Bone marrow (tissue), 2 donors: ENCODE results near the gene GCNT1.
"Not testable (repeated sequence)": the region's sequence is repeated elsewhere in the genome, so short reads cannot be mapped to it uniquely, and the experiment has no call there.

ENCODE experiments used
- DNase-seq, 2 donors: peaks; one replicate each; lab custom pipeline; 2025; lab: John Stamatoyannopoulos, UW

GCNT1 gene

GRCh38 chr9:76490249-76490990 is 31.4 kb downstream of the GCNT1 start:
- peak in 1 of 2 donors; percentile 56 for DNase-seq

- peak in 1 of 2 donors; percentile 56 for DNase-seq
Measured at GRCh38 chr9:76491056-76491455, 32.1 kb downstream of the GCNT1 start.

GRCh38 chr9:76493496-76493895 is 34.5 kb downstream of the GCNT1 start:
- not testable (repeated sequence) for DNase-seq

GRCh38 chr9:76500061-76500460 is 41.1 kb downstream of the GCNT1 start:
- no peak for DNase-seq

- no peak for DNase-seq
Measured at GRCh38 chr9:76502746-76503145, 43.8 kb downstream of the GCNT1 start.

GRCh38 chr9:76510041-76510440 is 51.1 kb downstream of the GCNT1 start:
- DNase-seq, result no peak

GRCh38 chr9:76510446-76510845 is 51.5 kb downstream of the GCNT1 start:
- DNase-seq, result no peak

- no peak for DNase-seq
Measured at GRCh38 chr9:76512826-76513225, 53.8 kb downstream of the GCNT1 start.

GRCh38 chr9:76516350-76516749 is 57.4 kb downstream of the GCNT1 start:
- DNase-seq, result peak in 1 of 2 donors; percentile 68

- DNase-seq, result no peak
Measured at GRCh38 chr9:76516871-76517270, 57.9 kb downstream of the GCNT1 start.

- DNase-seq, result no peak
Measured at GRCh38 chr9:76519075-76519835, 60.3 kb downstream of the GCNT1 start.

- DNase-seq, result no peak
Measured at GRCh38 chr9:76521244-76521681, 62.3 kb downstream of the GCNT1 start.

GRCh38 chr9:76521906-76522305 is 62.9 kb downstream of the GCNT1 start:
- no peak for DNase-seq

GRCh38 chr9:76523617-76524200 is 64.7 kb downstream of the GCNT1 start:
- DNase-seq, result not testable (repeated sequence)

- peak in 1 of 2 donors; percentile 15 for DNase-seq
Measured at GRCh38 chr9:76525196-76525595, 66.2 kb downstream of the GCNT1 start.

GRCh38 chr9:76526026-76526425 is 67.0 kb downstream of the GCNT1 start:
- no peak for DNase-seq

GRCh38 chr9:76528056-76528455 is 69.1 kb downstream of the GCNT1 start:
- no peak for DNase-seq

- DNase-seq, result no peak
Measured at GRCh38 chr9:76528642-76529190, 69.7 kb downstream of the GCNT1 start.

- DNase-seq, result no peak
Measured at GRCh38 chr9:76529653-76530052, 70.7 kb downstream of the GCNT1 start.

GRCh38 chr9:76530458-76531110 is 71.6 kb downstream of the GCNT1 start:
- peak in 1 of 2 donors; percentile 38 for DNase-seq

- no peak for DNase-seq
Measured at GRCh38 chr9:76531231-76531780, 72.3 kb downstream of the GCNT1 start.

- not testable (repeated sequence) for DNase-seq
Measured at GRCh38 chr9:76532877-76533276, 73.9 kb downstream of the GCNT1 start.
